Natural killer cell (primary cell): Measurements from ENCODE around the gene PRRT3. TPM values are rescaled to one million over a fixed set of nuclear protein-coding genes. Genes with fewer than 3 reads are reported as not detected.
A peak's percentile ranks its signal among the peaks of the same experiment; 100 is the strongest.
"Not testable (repeated sequence)": the region's sequence is repeated elsewhere in the genome, so short reads cannot be mapped to it uniquely, and the experiment has no call there.

Experiments
- ATAC-seq, 3 donors: fragments of 150-1000 bp in 2 of 3; fragments of 200-7000 bp in 1 of 3; cut with Tn5 transposase; 1 replicate in 1 of 3; 2 replicates in 2 of 3; pipeline ENCODE4 v1.10.0; 2021; ENCODE audit warnings: mild to moderate bottlenecking in 2 of 3, moderate library complexity in 2 of 3
- DNase-seq, 2 donors: peaks; one replicate each; pipeline versions ENCODE4 v3.0.0 to v3.0.0-alpha.2; 2013 to 2021; ENCODE audit warnings: mixed read lengths in 1 of 2
- H3K27ac ChIP-seq: one replicate; pipeline ENCODE4 v1.5.1; 2013; ENCODE audit warnings: mild to moderate bottlenecking, low read length
- H3K27me3 ChIP-seq: one replicate; pipeline ENCODE4 v1.6.1; 2013; ENCODE audit warnings: low read length; ENCODE audit not compliant: control insufficient read depth, insufficient read depth
- H3K36me3 ChIP-seq: one replicate; pipeline ENCODE4 v1.6.1; 2013; ENCODE audit warnings: low read length; ENCODE audit not compliant: control insufficient read depth, insufficient read depth
- H3K4me1 ChIP-seq: one replicate; pipeline ENCODE4 v1.6.1; 2013; ENCODE audit warnings: low read length; ENCODE audit not compliant: control insufficient read depth, insufficient read depth
- H3K4me3 ChIP-seq: one replicate; pipeline ENCODE4 v1.5.1; 2013; ENCODE audit warnings: low read length
- H3K9me3 ChIP-seq: one replicate; pipeline ENCODE4 v1.6.1; 2013; ENCODE audit warnings: low read length; ENCODE audit not compliant: control insufficient read depth, insufficient read depth
- H3K27ac Mint-ChIP-seq, 2 donors: one replicate each; pipeline ENCODE4 v1.8.0; 2022; ENCODE audit warnings: mild to moderate bottlenecking in 2 of 2, mixed read lengths in 2 of 2, moderate library complexity in 1 of 2
- H3K27me3 Mint-ChIP-seq, 2 donors: one replicate each; pipeline ENCODE4 v1.8.0; 2022; ENCODE audit warnings: low read depth in 2 of 2, mixed read lengths in 2 of 2
- H3K36me3 Mint-ChIP-seq: one replicate; pipeline ENCODE4 v1.8.0; 2022; ENCODE audit warnings: mixed read lengths
- H3K4me1 Mint-ChIP-seq, 2 donors: one replicate each; pipeline ENCODE4 v1.8.0; 2022; ENCODE audit warnings: mixed read lengths in 2 of 2
- H3K4me3 Mint-ChIP-seq: one replicate; pipeline ENCODE4 v1.8.0; 2022; ENCODE audit warnings: mild to moderate bottlenecking, moderate library complexity, mixed read lengths
- H3K9me3 Mint-ChIP-seq, 2 donors: one replicate each; pipeline ENCODE4 v1.8.0; 2022; ENCODE audit warnings: mixed read lengths in 2 of 2
- CTCF ChIP-seq: fragments of 200-600 bp; IDR thresholded peaks from one replicate; pipeline ENCODE4 v1.8.0; 2022; ENCODE audit warnings: antibody characterized with exemption
- WGBS: methylation state at CpG from one replicate; pipeline ENCODE4 v1.1.7; 2013; ENCODE audit warnings: missing lambda C conversion rate; ENCODE audit not compliant: insufficient coverage; 5-methylcytosine and 5-hydroxymethylcytosine counted together
- intact Hi-C: fragments of 100-400 bp; cut with micrococcal nuclease; formaldehyde crosslinking; loops from one replicate; pipeline ENCODE4 v1.14.2; 2022
- total RNA-seq, 4 donors: library from RNA; stranded (reverse); fragments of 120-200 nt in 1 of 4; gene quantifications; one replicate each; pipeline versions ENCODE4 v1.2.3 to v1.2.4, GENCODE V29; 2013 to 2022

PRRT3 gene
- total RNA-seq, 3 donors from 2014 or later (not counting 1 experiment from before 2014, with no cell fraction given): 2.2 to 5.1 (median 4.8) TPM

GRCh38 chr3:9903238-9903624, 49.0 kb downstream of the PRRT3 start:
- Histone ChIP-seq H3K4me1 (peaks cover 17% of the 10 kb centered on the region), H3K27ac (no peak overlapping the region), H3K4me3 (no peak overlapping the region), H3K36me3 (no peaks in the 10 kb centered on the region), H3K9me3 (no peaks in the 10 kb centered on the region), H3K27me3 (no peaks in the 10 kb centered on the region)
- TF ChIP-seq CTCF: no peak
- Mint-ChIP-seq H3K27ac (peak overlapping the region in 1 of 2 donors; percentile 47), H3K9me3 (no peaks in the 10 kb centered on the region), H3K4me3 (no peak overlapping the region), H3K36me3 (no peaks in the 10 kb centered on the region), H3K27me3 (no peaks in the 10 kb centered on the region), H3K4me1 (peaks cover 15 to 22% of the 10 kb centered on the region in 2 donors)
- ATAC-seq (no peak), DNase-seq (no peak)
- 52% methylated on average over 4 of the region's 4 CpGs for WGBS
- intact Hi-C loops: no loop called here

- H3K4me1 Mint-ChIP-seq: peaks cover 18 to 22% of the 10 kb centered on the region in 2 donors
- TF ChIP-seq CTCF: no peak
- intact Hi-C loops: no loop called here
- Histone ChIP-seq H3K36me3 (no peaks in the 10 kb centered on the region), H3K4me1 (peaks cover 17% of the 10 kb centered on the region), H3K27ac (peak within 1 kb of the TSS; percentile 33), H3K9me3 (no peaks in the 10 kb centered on the region), H3K27me3 (no peaks in the 10 kb centered on the region), H3K4me3 (no peak within 1 kb of the TSS)
- no peak within 1 kb of the TSS for H3K4me3 Mint-ChIP-seq
- no peaks in the 10 kb centered on the region for H3K27me3 Mint-ChIP-seq
- H3K9me3 Mint-ChIP-seq: no peaks in the 10 kb centered on the region
- no peaks in the 10 kb centered on the region for H3K36me3 Mint-ChIP-seq
- peak in 1 of 2 donors; percentile 35 for DNase-seq
- WGBS: 71% methylated on average over 12 of the region's 13 CpGs
- ATAC-seq: peak in 2 of 3 donors; percentile 29 to 35
- peak within 1 kb of the TSS in 1 of 2 donors; percentile 47 for H3K27ac Mint-ChIP-seq
Observed at GRCh38 chr3:9902372-9903237, 49.6 kb downstream of the PRRT3 start, which contains the start of gene IL17RE. Gene IL17RE (plus strand): TSS chr3:9902848. CDS start chr3:9902933, 85 bp downstream.

- Histone ChIP-seq H3K4me3 (no peak overlapping the region), H3K4me1 (peaks cover 17% of the 10 kb centered on the region), H3K36me3 (no peaks in the 10 kb centered on the region), H3K27me3 (no peaks in the 10 kb centered on the region), H3K27ac (peak overlapping the region; percentile 33), H3K9me3 (no peaks in the 10 kb centered on the region)
- WGBS: 4% methylated on average over 5 of the region's 5 CpGs
- Mint-ChIP-seq H3K9me3 (no peaks in the 10 kb centered on the region), H3K36me3 (no peaks in the 10 kb centered on the region), H3K4me3 (no peak overlapping the region), H3K4me1 (peaks cover 18 to 22% of the 10 kb centered on the region in 2 donors), H3K27me3 (no peaks in the 10 kb centered on the region), H3K27ac (peak overlapping the region in 1 of 2 donors; percentile 47)
- intact Hi-C loops: no loop called here
- DNase-seq: peak in 1 of 2 donors; percentile 50
- ATAC-seq: peak; percentile 31 to 53 (median 41)
- no peak for TF ChIP-seq CTCF
Observed at GRCh38 chr3:9901967-9902366, 50.2 kb downstream of the PRRT3 start.

GRCh38 chr3:9900965-9901415, 51.2 kb downstream of the PRRT3 start:
- H3K27me3 ChIP-seq, DNase-seq, H3K9me3 Mint-ChIP-seq, intact Hi-C loops, H3K36me3 ChIP-seq, H3K4me3 ChIP-seq, ATAC-seq, H3K4me3 Mint-ChIP-seq, H3K9me3 ChIP-seq, H3K27ac ChIP-seq, H3K27me3 Mint-ChIP-seq, H3K36me3 Mint-ChIP-seq: not testable (repeated sequence)
- Mint-ChIP-seq H3K4me1 (peaks cover 18 to 23% of the 10 kb centered on the region in 2 donors), H3K27ac (peak overlapping the region in 1 of 2 donors; percentile 47)
- H3K4me1 ChIP-seq: peaks cover 17% of the 10 kb centered on the region
- WGBS: 94% methylated on average over 5 of the region's 6 CpGs
